Ascending aorta (tissue), 2 donors: ENCODE results near the gene RWDD1. TPM values are rescaled to one million over a fixed set of nuclear protein-coding genes. Genes with fewer than 3 reads are reported as not detected.

Source experiments
- DNase-seq, 2 donors: peaks; one replicate each; pipeline ENCODE4 v3.0.0-alpha.2; 2019; ENCODE audit warnings: low spot score in 2 of 2
- H3K27ac ChIP-seq, 2 donors: fragments of 200-600 bp; sonication (generic); one replicate each; pipeline ENCODE4 v1.5.1; 2016 to 2017; ENCODE audit warnings: mild to moderate bottlenecking in 1 of 2
- H3K27me3 ChIP-seq: fragments of 200-600 bp; sonication (generic); one replicate; pipeline ENCODE4 v1.5.1; 2017
- H3K36me3 ChIP-seq, 2 donors: fragments of 200-600 bp; sonication (generic); one replicate each; pipeline ENCODE4 v1.5.1; 2016
- H3K4me1 ChIP-seq, 2 donors: fragments of 200-600 bp; sonication (generic); one replicate each; pipeline ENCODE4 v1.5.1; 2016 to 2017; ENCODE audit warnings: mild to moderate bottlenecking in 1 of 2
- H3K4me3 ChIP-seq, 2 donors: fragments of 200-600 bp; sonication (generic); one replicate each; pipeline ENCODE4 v1.5.1; 2016 to 2017; ENCODE audit warnings: mild to moderate bottlenecking in 1 of 2
- H3K9me3 ChIP-seq, 2 donors: fragments of 200-600 bp; sonication (generic); one replicate each; pipeline ENCODE4 v1.5.1; 2016
- CTCF ChIP-seq, 3 experiments: fragments of 200-600 bp in 2 of 3; fragments of 450-650 bp in 1 of 3; sonication (generic) in 2 of 3; IDR thresholded peaks; one replicate each; pipeline ENCODE4 v1.5.1; 2016 to 2019; ENCODE audit warnings: antibody characterized with exemption in 3 of 3, mild to moderate bottlenecking in 1 of 3, moderate library complexity in 1 of 3
- intact Hi-C: fragments of 100-400 bp; cut with DNase I; formaldehyde crosslinking; loops from one replicate; pipeline ENCODE4 v1.15.1; 2023
- total RNA-seq: library from RNA; depleted of rRNA; stranded (reverse); fragments of >200 nt; gene quantifications from one replicate; pipeline ENCODE4 v1.1.0, GENCODE V29; 2016

The RWDD1 gene
- total RNA-seq, 1 donor from 2014 or later, result 11.0 TPM

DNA sequence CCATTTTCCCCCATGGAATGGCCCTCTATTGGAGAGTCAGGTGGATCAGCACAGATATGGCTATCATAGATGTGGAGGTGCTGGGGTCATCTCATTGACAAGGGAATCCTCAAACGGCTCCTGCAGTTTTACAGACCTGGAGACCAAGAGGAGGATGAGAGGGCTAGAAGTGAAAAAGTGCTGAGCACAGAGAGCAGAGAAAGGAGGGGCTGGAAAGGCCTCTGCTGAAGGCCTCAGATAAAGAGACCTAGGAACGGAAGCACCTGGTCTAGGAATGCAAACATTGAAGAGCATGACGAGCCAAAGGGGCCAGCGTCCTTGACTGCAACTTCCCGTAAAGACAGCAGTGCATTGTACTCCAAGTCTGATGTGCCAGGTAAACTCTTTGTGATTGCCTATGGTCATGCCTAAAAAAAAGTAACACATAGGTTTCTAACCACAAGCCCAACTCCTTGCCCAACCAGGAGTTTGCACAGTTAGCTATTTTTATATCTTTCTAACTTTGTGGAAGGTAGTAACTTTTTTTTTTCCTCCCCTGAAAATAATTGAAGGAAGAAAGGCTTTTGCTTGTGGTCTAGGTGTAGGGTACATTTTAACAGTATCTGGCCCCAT is 60.2 kb downstream of the RWDD1 start:
- no peak for TF ChIP-seq CTCF (IDR thresholded peaks at IDR 0.05)
- no peaks in the 10 kb centered on the region for H3K4me1 ChIP-seq
- no peak overlapping the region for H3K4me3 ChIP-seq
- H3K27ac ChIP-seq, result no peak overlapping the region
- no peaks in the 10 kb centered on the region for H3K27me3 ChIP-seq
- H3K9me3 ChIP-seq, result no peaks in the 10 kb centered on the region
- peaks cover 0 to 6% of the 10 kb centered on the region in 2 donors for H3K36me3 ChIP-seq
- DNase-seq, result no peak
- intact Hi-C loops, result no loop called here

- H3K36me3 ChIP-seq, result peaks cover 0 to 6% of the 10 kb centered on the region in 2 donors
- intact Hi-C loops, result no loop called here
- no peak for DNase-seq
Measured at GRCh38 chr6:116633685-116634084, 62.4 kb downstream of the RWDD1 start.

More at GRCh38 chr6:116633685-116634084, 62.4 kb downstream of the RWDD1 start:
- H3K4me1 ChIP-seq, result no peaks in the 10 kb centered on the region
- H3K9me3 ChIP-seq, result no peaks in the 10 kb centered on the region
- TF ChIP-seq CTCF (IDR thresholded peaks at IDR 0.05), result no peak
- no peak overlapping the region for H3K27ac ChIP-seq
- no peaks in the 10 kb centered on the region for H3K27me3 ChIP-seq
- no peak overlapping the region for H3K4me3 ChIP-seq

Other genes with a start within 250 kb of the RWDD1 start
- gene DSE, start 200.6 kb upstream of the RWDD1 start, total RNA-seq, result 27.6 TPM
- not detected for gene CALHM6, start 110.1 kb upstream of the RWDD1 start, total RNA-seq
- gene CALHM5, start 59.9 kb upstream of the RWDD1 start, total RNA-seq, result 3.4 TPM
- gene TRAPPC3L, start 25.8 kb upstream of the RWDD1 start, total RNA-seq, result not detected
- gene CALHM4, start 17.8 kb upstream of the RWDD1 start, total RNA-seq, result not detected
- 17.9 TPM for gene RSPH4A, start 45.0 kb downstream of the RWDD1 start, total RNA-seq
- gene ZUP1, start 97.3 kb downstream of the RWDD1 start, total RNA-seq, result 0.85 TPM
- 0.96 TPM for gene KPNA5, start 109.7 kb downstream of the RWDD1 start, total RNA-seq
- not detected for gene FAM162B, start 194.2 kb downstream of the RWDD1 start, total RNA-seq